H1 (cell line): ENCODE results near the gene ARHGEF4. TPM values are rescaled to one million over a fixed set of nuclear protein-coding genes. Genes with fewer than 3 reads are reported as not detected.

Source experiments
- CTCF ChIA-PET: fragments of 300-600 bp; sonication (Branson Sonifier 250); formaldehyde crosslinking; loops from one replicate; lab custom pipeline; 2021; ENCODE audit not compliant: partially characterized antibody; lab: Charles Lee
- POLR2A ChIA-PET: fragments of 300-600 bp; sonication (Branson Sonifier 250); formaldehyde crosslinking; loops from one replicate; lab custom pipeline; 2021; ENCODE audit warnings: inconsistent platforms; ENCODE audit not compliant: partially characterized antibody; lab: Charles Lee
- DNase-seq, 2 experiments: peaks; one replicate each; pipeline versions ENCODE4 v3.0.0 to v3.0.0-alpha.2; 2010 to 2022; ENCODE audit warnings: low spot score in 2 of 2, low read depth in 1 of 2, mixed read lengths in 1 of 2
- FAIRE-seq: peaks from 2 replicates; lab custom pipeline; 2011; peaks lifted over from hg19 to GRCh38; lab: Jason Lieb, UNC
- H2AFZ ChIP-seq: 2 replicates; pipeline ENCODE4 v1.8.1; 2012; ENCODE audit warnings: low read length, inconsistent platforms
- H2AK5ac ChIP-seq: 2 replicates; pipeline ENCODE4 v1.6.1; 2013; ENCODE audit warnings: low read depth, low read length
- H2BK120ac ChIP-seq: replicated peaks from 2 replicates; pipeline ENCODE3; 2013; ENCODE audit warnings: low read depth, low read length, inconsistent platforms
- H2BK12ac ChIP-seq: 2 replicates; pipeline ENCODE4 v1.6.1; 2013; ENCODE audit warnings: low read depth, low read length
- H2BK15ac ChIP-seq: 2 replicates; pipeline ENCODE4 v1.6.1; 2013; ENCODE audit warnings: low read length
- H2BK20ac ChIP-seq: 2 replicates; pipeline ENCODE4 v1.6.1; 2013; ENCODE audit warnings: low read length
- H2BK5ac ChIP-seq: 2 replicates; pipeline ENCODE4 v1.6.1; 2013; ENCODE audit warnings: low read depth, low read length
- H3K14ac ChIP-seq: 2 replicates; pipeline ENCODE4 v1.6.1; 2013; ENCODE audit warnings: inconsistent platforms; ENCODE audit not compliant: insufficient read length
- H3K18ac ChIP-seq: 2 replicates; pipeline ENCODE4 v1.6.1; 2013; ENCODE audit warnings: low read length; ENCODE audit errors: extremely low read depth
- H3K23ac ChIP-seq: 2 replicates; pipeline ENCODE4 v1.6.1; 2013; ENCODE audit warnings: inconsistent platforms; ENCODE audit not compliant: insufficient read length
- H3K23me2 ChIP-seq: 2 replicates; pipeline ENCODE4 v1.6.1; 2013; ENCODE audit warnings: low read depth, low read length
- H3K27ac ChIP-seq: 2 replicates; pipeline ENCODE4 v1.6.1; 2011; ENCODE audit warnings: low read depth, low read length, inconsistent platforms
- H3K27me3 ChIP-seq, 4 experiments: replicated peaks in 1 of 4; 1 replicate in 1 of 4; 2 replicates in 3 of 4; pipeline versions ENCODE4 v1.6.1 to v1.8.1; 2011 to 2013; ENCODE audit warnings: low read length in 3 of 4, mild to moderate bottlenecking in 3 of 4, inconsistent platforms in 2 of 4, mixed read lengths in 2 of 4, moderate library complexity in 1 of 4; ENCODE audit not compliant: control insufficient read depth in 3 of 4, insufficient read depth in 3 of 4; ENCODE audit errors: extremely low read depth in 1 of 4
- H3K36me3 ChIP-seq, 4 experiments: 2 replicates each; pipeline versions ENCODE4 v1.6.1 to v1.8.1; 2011 to 2013; ENCODE audit warnings: mild to moderate bottlenecking in 4 of 4, low read length in 3 of 4, moderate library complexity in 2 of 4, control low read depth in 1 of 4, inconsistent platforms in 1 of 4; ENCODE audit not compliant: insufficient read depth in 4 of 4, control insufficient read depth in 2 of 4
- H3K4ac ChIP-seq: replicated peaks from 2 replicates; pipeline ENCODE3; 2013; ENCODE audit warnings: low read length, low read depth, mixed read lengths, inconsistent platforms; ENCODE audit not compliant: insufficient read length
- H3K4me1 ChIP-seq, 4 experiments: replicated peaks in 1 of 4; 1 replicate in 1 of 4; 2 replicates in 3 of 4; pipeline versions ENCODE4 v1.6.1 to v1.8.1; 2011 to 2013; ENCODE audit warnings: low read length in 3 of 4, inconsistent platforms in 2 of 4, mixed read lengths in 1 of 4; ENCODE audit not compliant: insufficient read depth in 4 of 4, control insufficient read depth in 3 of 4
- H3K4me2 ChIP-seq, 2 experiments: 2 replicates each; pipeline versions ENCODE4 v1.6.1 to v1.8.1; 2011 to 2013; ENCODE audit warnings: low read depth in 2 of 2, low read length in 2 of 2, control low read depth in 1 of 2, inconsistent platforms in 1 of 2, mild to moderate bottlenecking in 1 of 2; ENCODE audit not compliant: insufficient read depth in 1 of 2
- H3K4me3 ChIP-seq, 4 experiments: fragments of 200-600, 300-600 bp in 1 of 4; sonication (generic), shearing (Covaris generic), sonication (Bioruptor Twin) in 1 of 4; 2 replicates each; pipeline versions ENCODE4 v1.5.1 to v1.8.1; 2011 to 2016; ENCODE audit warnings: low read length in 4 of 4, low read depth in 3 of 4, control low read depth in 2 of 4, inconsistent platforms in 2 of 4, mild to moderate bottlenecking in 2 of 4, mixed read lengths in 1 of 4, moderate library complexity in 1 of 4; ENCODE audit not compliant: insufficient read depth in 2 of 4; ENCODE audit errors: extremely low read depth in 1 of 4
- H3K56ac ChIP-seq: replicated peaks from 2 replicates; pipeline ENCODE3; 2013; ENCODE audit warnings: low read depth, mild to moderate bottlenecking, mixed read lengths, low read length, inconsistent platforms; ENCODE audit not compliant: insufficient read length
- H3K79me1 ChIP-seq: 2 replicates; pipeline ENCODE4 v1.6.1; 2013; ENCODE audit warnings: low read depth, low read length, control low read depth
- H3K79me2 ChIP-seq, 2 experiments: 2 replicates each; pipeline versions ENCODE4 v1.6.1 to v1.8.1; 2012 to 2013; ENCODE audit warnings: low read length in 2 of 2, mild to moderate bottlenecking in 2 of 2, inconsistent platforms in 1 of 2; ENCODE audit not compliant: insufficient read depth in 2 of 2, control insufficient read depth in 1 of 2
- H3K9ac ChIP-seq, 4 experiments: replicated peaks in 1 of 4; 1 replicate in 1 of 4; 2 replicates in 3 of 4; pipeline versions ENCODE4 v1.6.1 to v1.8.1; 2011 to 2013; ENCODE audit warnings: low read depth in 3 of 4, low read length in 3 of 4, control low read depth in 2 of 4, mild to moderate bottlenecking in 2 of 4, moderate library complexity in 2 of 4, inconsistent platforms in 1 of 4; ENCODE audit errors: extremely low read depth in 1 of 4
- H3K9me3 ChIP-seq, 2 experiments: 2 replicates each; pipeline versions ENCODE4 v1.6.1 to v1.8.1; 2012 to 2013; ENCODE audit warnings: mild to moderate bottlenecking in 2 of 2, moderate library complexity in 2 of 2, control low read depth in 1 of 2, inconsistent platforms in 1 of 2, low read depth in 1 of 2, low read length in 1 of 2, mixed read lengths in 1 of 2; ENCODE audit not compliant: insufficient read depth in 2 of 2
- H4K20me1 ChIP-seq, 2 experiments: replicated peaks in 1 of 2; 2 replicates each; pipeline versions ENCODE3 to v1.8.1; 2011 to 2013; ENCODE audit warnings: inconsistent platforms in 2 of 2, low read length in 2 of 2, mild to moderate bottlenecking in 1 of 2; ENCODE audit not compliant: insufficient read depth in 2 of 2, control insufficient read depth in 1 of 2
- H4K5ac ChIP-seq: 2 replicates; pipeline ENCODE4 v1.6.1; 2013; ENCODE audit warnings: low read length, low read depth, mixed read lengths, inconsistent platforms; ENCODE audit not compliant: insufficient read length
- H4K8ac ChIP-seq: 2 replicates; pipeline ENCODE4 v1.8.0; 2013; ENCODE audit warnings: mild to moderate bottlenecking, moderate library complexity, low read length, inconsistent platforms; ENCODE audit not compliant: insufficient read depth; ENCODE audit errors: extremely low read depth
- H4K91ac ChIP-seq: replicated peaks from 2 replicates; pipeline ENCODE3; 2013; ENCODE audit warnings: low read length, mixed read lengths, inconsistent platforms; ENCODE audit not compliant: insufficient read length
- ATF3 ChIP-seq: IDR thresholded peaks from 2 replicates; pipeline ENCODE4 v1.6.1; 2011; ENCODE audit warnings: low read depth, mild to moderate bottlenecking, low read length; ENCODE audit not compliant: insufficient read depth
- CTBP2 ChIP-seq: IDR thresholded peaks from 2 replicates; pipeline ENCODE4 v1.7.0; 2011; ENCODE audit warnings: borderline replicate concordance, mild to moderate bottlenecking, moderate library complexity, mixed read lengths, low read length; ENCODE audit not compliant: insufficient read depth, insufficient read length
- KDM4A ChIP-seq: IDR thresholded peaks from one replicate; pipeline ENCODE4 v1.7.1; 2012; ENCODE audit warnings: low read depth, mild to moderate bottlenecking, moderate library complexity, low read length, inconsistent platforms; ENCODE audit not compliant: severe bottlenecking
- PHF8 ChIP-seq: fragments of 200-600 bp; sonication (generic); conservative IDR thresholded peaks from 2 replicates; pipeline ENCODE4 v1.7.1; 2012; ENCODE audit warnings: low read depth, mild to moderate bottlenecking, inconsistent platforms, low read length, moderate library complexity
- POU5F1 ChIP-seq: IDR thresholded peaks from 2 replicates; pipeline ENCODE4 v1.6.1; 2011; ENCODE audit warnings: low read depth, mild to moderate bottlenecking, low read length, moderate library complexity
- YY1 ChIP-seq: IDR thresholded peaks from 2 replicates; pipeline ENCODE4 v1.6.1; 2011; ENCODE audit warnings: low read depth, mild to moderate bottlenecking, low read length
- WGBS, 2 experiments: shearing (Covaris generic) in 1 of 2; methylation state at CpG; one replicate each; pipeline versions ENCODE4 v1.1.6 to v1.1.7; 2013 to 2015; ENCODE audit warnings: low lambda C conversion rate in 2 of 2, mixed read lengths in 2 of 2, inconsistent platforms in 1 of 2, low coverage in 1 of 2, missing lambda C conversion rate in 1 of 2; ENCODE audit not compliant: insufficient replicate concordance in 2 of 2, insufficient coverage in 1 of 2, insufficient read length in 1 of 2; ENCODE audit errors: extremely low coverage in 1 of 2, missing lambda C conversion rate in 1 of 2; 5-methylcytosine and 5-hydroxymethylcytosine counted together
- polyA plus RNA-seq, 7 experiments: library from polyadenylated mRNA; depleted of rRNA in 3 of 7; stranded (reverse) in 5 of 7; unstranded in 2 of 7; fragments of >200 nt in 5 of 7; fragments of 200-250 nt in 2 of 7; gene quantifications; 1 replicate in 5 of 7; 2 replicates in 1 of 7; 4 replicates in 1 of 7; pipeline versions ENCODE4 v1.2.1 to v1.2.3, GENCODE V29; 2011 to 2013; ENCODE audit warnings: missing spikeins in 2 of 7, mixed read lengths in 2 of 7
- total RNA-seq: library from RNA; stranded (reverse); fragmentation: NEBNext Ultra II Directional; extraction: Animal tissue kit (Norgen Biotek cat#: 25700); gene quantifications from 2 replicates; pipeline ENCODE4 v1.2.1, GENCODE V29; 2021

Gene ARHGEF4
- total and polyA plus RNA-seq, 2 of the 8 experiments (the other 6 are each of a cell fraction or from before 2014, with no cell fraction given) = 10.6 to 14.6 TPM

DNA sequence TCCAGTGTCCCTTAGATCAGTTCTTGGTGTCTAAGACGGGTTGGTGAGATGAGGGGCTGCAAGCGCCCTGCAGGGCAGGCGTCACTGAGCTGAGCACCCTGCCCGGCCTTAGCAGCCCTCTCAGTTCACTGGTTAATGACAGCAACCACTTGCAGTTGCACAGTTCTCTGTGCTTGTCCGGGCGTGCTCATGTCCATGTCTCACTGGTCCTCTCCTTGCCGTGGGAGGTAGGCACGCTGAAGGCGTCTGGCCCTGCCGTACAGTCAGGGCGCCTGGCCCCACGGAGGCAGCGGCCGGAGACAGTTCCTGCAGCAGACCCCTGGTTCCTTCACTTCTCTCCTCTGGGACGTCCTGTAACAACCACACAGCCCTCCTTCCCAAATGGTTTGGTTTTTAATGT is 75.3 kb downstream of the ARHGEF4 start:
- Histone ChIP-seq H3K9ac (no peak overlapping the region), H2BK15ac (no peak overlapping the region), H2AFZ (no peak overlapping the region), H2BK20ac (no peak overlapping the region), H2BK12ac (no peak overlapping the region), H4K5ac (no peak overlapping the region), H3K27ac (no peak overlapping the region), H3K36me3 (no peaks in the 10 kb centered on the region), H2BK5ac (no peak overlapping the region), H2AK5ac (0 out of 2 replicates have a peak overlapping the region, but pooled peaks have one; percentile 5), H3K4ac (no peak overlapping the region), H4K91ac (no peak overlapping the region), H4K8ac (no peak overlapping the region), H3K4me2 (no peak overlapping the region), H3K9me3 (no peaks in the 10 kb centered on the region), H3K4me3 (no peak overlapping the region), H3K14ac (no peak overlapping the region), H3K79me2 (no peaks in the 10 kb centered on the region), H3K4me1 (peaks cover 0 to 5% (median 2%) of the 10 kb centered on the region in 4 experiments; a peak in 2 of 7 replicates), H3K56ac (no peak overlapping the region), H3K27me3 (peaks cover 0 to 8% (median 0%) of the 10 kb centered on the region in 4 experiments; a peak in 2 of 7 replicates), H3K18ac (no peak overlapping the region), H2BK120ac (no peak overlapping the region), H3K23ac (no peak overlapping the region), H4K20me1 (no peaks in the 10 kb centered on the region), H3K23me2 (no peaks in the 10 kb centered on the region), H3K79me1 (no peaks in the 10 kb centered on the region)
- WGBS, 2 experiments = 85% methylated on average over 15 of the region's 15 CpGs; no CpG with 5 or more reads in 1 of the 2 experiments
- TF ChIP-seq KDM4A (no peak), POU5F1 (no peak), YY1 (no peak), PHF8 (no peak), CTBP2 (no peak), ATF3 (no peak)
- no peak for FAIRE-seq
- CTCF ChIA-PET = interaction anchor here (1.2 to 1.7 kb wide), 2 partner anchors 8 to 113 kb away, joined by 4 to 6 read pairs; no protein-coding TSS in a partner anchor
- DNase-seq = peak in 1 of 2 experiments; percentile 41
- POLR2A ChIA-PET = no interaction called here
